Stimulated activated CD4-positive, alpha-beta T cell treated with anti-CD3 and anti-CD28 coated beads, Interleukin-1b, Interleukin-23, amount 100 ng/mL, for 1 hour (primary cell): Measurements from ENCODE around the gene MUC5B.

ENCODE experiments used
- DNase-seq, 2 donors: peaks; one replicate each; pipeline ENCODE4 v3.0.0-alpha.2; 2020; ENCODE audit warnings: low read depth in 2 of 2

Gene MUC5B

GRCh38 chr11:1300569-1301187, 77.8 kb downstream of the MUC5B start:
- DNase-seq, result no peak

GRCh38 chr11:1301220-1302000, 78.5 kb downstream of the MUC5B start:
- no peak for DNase-seq

- no peak for DNase-seq
Observed at GRCh38 chr11:1302041-1302460, 79.2 kb downstream of the MUC5B start.

- no peak for DNase-seq
Observed at GRCh38 chr11:1302461-1303125, 79.7 kb downstream of the MUC5B start.

GRCh38 chr11:1303126-1303821, 80.4 kb downstream of the MUC5B start:
- no peak for DNase-seq

GRCh38 chr11:1303973-1304372, 81.1 kb downstream of the MUC5B start:
- no peak for DNase-seq

- no peak for DNase-seq
Observed at GRCh38 chr11:1304380-1304779, 81.5 kb downstream of the MUC5B start.

- no peak for DNase-seq
Observed at GRCh38 chr11:1305063-1305495, 82.2 kb downstream of the MUC5B start.

- DNase-seq, result no peak
Observed at GRCh38 chr11:1305501-1306056, 82.7 kb downstream of the MUC5B start.

GRCh38 chr11:1306186-1307162, 83.6 kb downstream of the MUC5B start:
- DNase-seq, result no peak

GRCh38 chr11:1307163-1307870, 84.5 kb downstream of the MUC5B start:
- no peak for DNase-seq

- no peak for DNase-seq
Observed at GRCh38 chr11:1307998-1308742, 85.3 kb downstream of the MUC5B start.

- DNase-seq, result no peak
Observed at GRCh38 chr11:1308743-1309497, 86.1 kb downstream of the MUC5B start.

- DNase-seq, result peak; percentile 95
Observed at GRCh38 chr11:1309498-1310317, 86.8 kb downstream of the MUC5B start, which contains the start of gene TOLLIP. TOLLIP (minus strand) TSS chr11:1309632; CDS start chr11:1309498, 134 bp downstream.

- DNase-seq, result no peak
Observed at GRCh38 chr11:1310318-1310687, 87.4 kb downstream of the MUC5B start.

- DNase-seq, result peak in 1 of 2 donors; percentile 25
Observed at GRCh38 chr11:1310772-1311468, 88.1 kb downstream of the MUC5B start.
